Loucy (cell line): ENCODE measurements around the gene PRR20G.
A peak's percentile ranks its signal among the peaks of the same experiment; 100 is the strongest.

Experiments used
- H2AFZ ChIP-seq: fragments of 200-600 bp; sonication (generic); 2 replicates; pipeline ENCODE4 v1.6.0; 2016; ENCODE audit warnings: antibody characterized with exemption, mild to moderate bottlenecking, low read length, moderate library complexity
- H3F3A ChIP-seq: fragments of 200-600 bp; 2 replicates; pipeline ENCODE4 v1.6.0; 2016; ENCODE audit warnings: antibody characterized with exemption, low read depth, mild to moderate bottlenecking
- H3K27me3 ChIP-seq: fragments of 200-600 bp; sonication (generic); 2 replicates; pipeline ENCODE4 v1.6.1; 2014; ENCODE audit warnings: low read length, mild to moderate bottlenecking; ENCODE audit not compliant: insufficient read depth, poor library complexity, severe bottlenecking
- H3K36me3 ChIP-seq: fragments of 200-600 bp; sonication (generic); 2 replicates; pipeline ENCODE4 v1.6.1; 2016; ENCODE audit warnings: low read length; ENCODE audit not compliant: insufficient read depth
- H3K4me1 ChIP-seq: fragments of 200-600 bp; sonication (generic); 2 replicates; pipeline ENCODE4 v1.5.1; 2014; ENCODE audit warnings: low read length, mild to moderate bottlenecking; ENCODE audit not compliant: insufficient read depth, poor library complexity, severe bottlenecking
- H3K4me2 ChIP-seq: fragments of 200-600 bp; sonication (generic); 2 replicates; pipeline ENCODE4 v1.6.0; 2014; ENCODE audit warnings: antibody characterized with exemption, low read length, low read depth, mild to moderate bottlenecking; ENCODE audit not compliant: poor library complexity, severe bottlenecking
- H3K4me3 ChIP-seq: fragments of 200-600 bp; sonication (generic); 2 replicates; pipeline ENCODE4 v1.5.1; 2014; ENCODE audit warnings: low read length, mild to moderate bottlenecking, mixed read lengths; ENCODE audit not compliant: poor library complexity, severe bottlenecking
- H3K79me2 ChIP-seq: fragments of 200-600 bp; sonication (generic); 2 replicates; pipeline ENCODE4 v1.6.1; 2014; ENCODE audit warnings: low read length; ENCODE audit not compliant: insufficient read depth
- H3K9ac ChIP-seq: fragments of 200-600 bp; sonication (generic); 2 replicates; pipeline ENCODE4 v1.6.0; 2014; ENCODE audit warnings: mild to moderate bottlenecking, low read depth, low read length, moderate library complexity; ENCODE audit not compliant: poor library complexity, severe bottlenecking
- H3K9me2 ChIP-seq: fragments of 200-600 bp; sonication (generic); replicated peaks from 2 replicates; pipeline ENCODE4 v1.6.1; 2016; ENCODE audit warnings: low read depth, low read length, mixed read lengths
- H3K9me3 ChIP-seq: fragments of 200-600 bp; sonication (generic); 2 replicates; pipeline ENCODE4 v1.6.1; 2014; ENCODE audit warnings: mild to moderate bottlenecking, antibody characterized with exemption, low read length, low read depth; ENCODE audit not compliant: insufficient read depth
- H4K20me1 ChIP-seq: fragments of 200-600 bp; sonication (generic); 2 replicates; pipeline ENCODE4 v1.6.0; 2014; ENCODE audit warnings: antibody characterized with exemption, low read length, mild to moderate bottlenecking; ENCODE audit not compliant: insufficient read depth, poor library complexity, severe bottlenecking
- EZH2phosphoT487 ChIP-seq: fragments of 200-600 bp; IDR thresholded peaks from 2 replicates; pipeline ENCODE4 v1.6.1; 2018; ENCODE audit warnings: antibody characterized with exemption, mild to moderate bottlenecking, moderate library complexity, borderline replicate concordance
- TF ChIP-seq, protein P1 (sequence below): fragments of 200-600 bp; sonication (generic); conservative IDR thresholded peaks from 2 replicates; pipeline ENCODE4 v1.5.1; 2014; ENCODE audit warnings: mild to moderate bottlenecking, antibody characterized with exemption, low read length

PRR20G gene

DNA sequence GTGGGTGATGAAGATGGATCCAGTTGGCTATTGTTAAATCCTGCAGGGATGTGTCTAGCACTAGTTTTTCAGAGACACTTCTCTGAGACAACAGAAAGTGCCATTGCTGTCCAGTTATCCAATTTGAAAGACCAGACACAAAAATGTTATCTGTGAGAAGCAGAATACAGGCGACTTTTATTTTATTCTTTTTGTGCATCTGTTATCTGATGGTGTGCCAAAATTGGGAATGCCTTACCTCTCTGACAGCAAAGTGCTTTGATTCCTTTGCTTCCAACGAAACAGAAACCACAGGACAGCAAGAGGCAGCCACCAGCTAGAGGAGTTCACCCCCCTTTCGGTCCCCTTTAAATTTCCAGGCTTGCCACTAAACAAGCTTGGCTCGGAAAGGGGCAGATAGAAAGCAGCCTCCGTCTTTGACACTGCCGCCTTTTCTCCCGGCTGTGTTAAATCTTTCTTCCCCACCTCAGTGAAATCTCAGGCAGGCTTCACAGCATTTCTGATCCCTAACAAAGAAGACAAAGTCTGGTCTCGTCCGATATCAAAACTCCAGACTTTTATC lies 17.7 kb upstream of the PRR20G start:
- Histone ChIP-seq H3K79me2 (no peaks in the 10 kb centered on the region), H3K9me2 (no peaks in the 10 kb centered on the region), H3K4me1 (no peaks in the 10 kb centered on the region), H4K20me1 (no peaks in the 10 kb centered on the region), H3K27me3 (no peaks in the 10 kb centered on the region), H3K4me2 (no peak overlapping the region), H2AFZ (no peak overlapping the region), H3F3A (no peaks in the 10 kb centered on the region), H3K36me3 (no peaks in the 10 kb centered on the region), H3K9me3 (no peaks in the 10 kb centered on the region), H3K9ac (no peak overlapping the region), H3K4me3 (no peak overlapping the region)
- no peak for TF ChIP-seq EZH2phosphoT487
- TF ChIP-seq, protein P1, sequence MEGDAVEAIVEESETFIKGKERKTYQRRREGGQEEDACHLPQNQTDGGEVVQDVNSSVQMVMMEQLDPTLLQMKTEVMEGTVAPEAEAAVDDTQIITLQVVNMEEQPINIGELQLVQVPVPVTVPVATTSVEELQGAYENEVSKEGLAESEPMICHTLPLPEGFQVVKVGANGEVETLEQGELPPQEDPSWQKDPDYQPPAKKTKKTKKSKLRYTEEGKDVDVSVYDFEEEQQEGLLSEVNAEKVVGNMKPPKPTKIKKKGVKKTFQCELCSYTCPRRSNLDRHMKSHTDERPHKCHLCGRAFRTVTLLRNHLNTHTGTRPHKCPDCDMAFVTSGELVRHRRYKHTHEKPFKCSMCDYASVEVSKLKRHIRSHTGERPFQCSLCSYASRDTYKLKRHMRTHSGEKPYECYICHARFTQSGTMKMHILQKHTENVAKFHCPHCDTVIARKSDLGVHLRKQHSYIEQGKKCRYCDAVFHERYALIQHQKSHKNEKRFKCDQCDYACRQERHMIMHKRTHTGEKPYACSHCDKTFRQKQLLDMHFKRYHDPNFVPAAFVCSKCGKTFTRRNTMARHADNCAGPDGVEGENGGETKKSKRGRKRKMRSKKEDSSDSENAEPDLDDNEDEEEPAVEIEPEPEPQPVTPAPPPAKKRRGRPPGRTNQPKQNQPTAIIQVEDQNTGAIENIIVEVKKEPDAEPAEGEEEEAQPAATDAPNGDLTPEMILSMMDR, result no peak

DNA sequence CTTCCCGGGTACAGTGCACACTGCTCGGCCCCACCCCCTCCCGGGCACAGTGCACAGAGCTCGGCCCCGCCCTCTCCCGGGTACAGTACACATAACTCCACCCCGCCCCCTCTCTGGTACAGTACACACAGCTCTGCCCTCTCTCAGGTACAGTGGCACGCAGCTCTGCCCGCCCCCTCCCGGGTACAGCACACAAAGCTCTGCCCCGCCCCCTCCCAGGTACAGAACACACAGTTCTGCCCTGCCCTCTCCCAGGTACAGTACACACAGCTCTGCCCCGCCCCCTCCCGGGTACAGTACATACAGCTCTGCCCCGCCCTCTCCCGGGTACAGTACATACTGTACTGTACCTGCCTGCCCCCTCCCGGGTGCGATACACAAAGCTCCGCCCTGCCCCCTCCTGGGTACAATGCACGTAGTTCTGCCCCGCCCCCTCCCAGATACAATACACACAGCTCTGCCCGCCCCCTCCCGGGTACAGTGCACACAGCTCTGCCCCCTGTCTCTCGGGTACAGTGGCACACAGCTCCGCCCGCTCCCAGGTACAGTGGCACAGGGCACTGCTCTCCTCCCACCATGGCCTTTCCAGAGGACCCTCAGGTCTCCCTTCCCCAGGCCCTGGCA lies 16.4 kb upstream of the PRR20G start:
- H3K36me3 ChIP-seq, result no peaks in the 10 kb centered on the region
- H3K9me3 ChIP-seq, result no peaks in the 10 kb centered on the region
- no peaks in the 10 kb centered on the region for H3K4me1 ChIP-seq
- H3K9ac ChIP-seq, result no peak overlapping the region
- TF ChIP-seq, protein P1, result peak; percentile 43
- TF ChIP-seq EZH2phosphoT487, result no peak
- peak overlapping the region; percentile 70 for H3K4me2 ChIP-seq
- H3K79me2 ChIP-seq, result no peaks in the 10 kb centered on the region
- H2AFZ ChIP-seq, result peak overlapping the region; percentile 40
- no peaks in the 10 kb centered on the region for H3F3A ChIP-seq
- no peaks in the 10 kb centered on the region for H4K20me1 ChIP-seq
- no peaks in the 10 kb centered on the region for H3K9me2 ChIP-seq
- no peaks in the 10 kb centered on the region for H3K27me3 ChIP-seq
- H3K4me3 ChIP-seq, result peak overlapping the region; percentile 63

DNA sequence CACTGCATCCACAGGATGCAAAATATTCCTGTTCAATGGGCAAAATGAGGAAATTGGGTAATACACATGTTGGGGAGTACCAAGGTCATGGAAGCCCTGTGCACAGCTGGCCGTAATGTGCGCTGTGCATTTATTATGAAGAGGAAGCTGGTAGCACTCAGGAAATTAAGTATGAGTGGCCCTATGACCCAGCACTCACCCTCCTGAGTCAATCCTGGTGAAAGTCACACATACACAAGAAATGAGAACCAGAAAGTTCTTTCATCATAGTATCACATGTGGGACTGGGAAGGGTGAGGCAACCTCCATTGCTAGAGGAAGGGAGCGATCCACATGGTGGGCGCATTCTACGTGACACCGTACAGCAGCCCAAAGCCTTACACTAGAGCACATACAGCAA lies 11.4 kb upstream of the PRR20G start:
- no peaks in the 10 kb centered on the region for H3K36me3 ChIP-seq
- no peaks in the 10 kb centered on the region for H3K79me2 ChIP-seq
- no peak for TF ChIP-seq EZH2phosphoT487
- TF ChIP-seq, protein P1, result no peak
- H3K9me3 ChIP-seq, result no peaks in the 10 kb centered on the region
- H3K27me3 ChIP-seq, result no peaks in the 10 kb centered on the region
- H3F3A ChIP-seq, result no peaks in the 10 kb centered on the region
- no peaks in the 10 kb centered on the region for H4K20me1 ChIP-seq
- no peak overlapping the region for H3K4me3 ChIP-seq
- H2AFZ ChIP-seq, result no peak overlapping the region
- H3K9me2 ChIP-seq, result no peaks in the 10 kb centered on the region
- no peaks in the 10 kb centered on the region for H3K4me1 ChIP-seq
- no peak overlapping the region for H3K4me2 ChIP-seq
- no peak overlapping the region for H3K9ac ChIP-seq
